GM23338 (cell line): ENCODE measurements around the gene FOXP1. TPM values are rescaled to one million over a fixed set of nuclear protein-coding genes. Genes with fewer than 3 reads are reported as not detected.

Experiments used
- ATAC-seq: fragments of 200-7000 bp; cut with Tn5 transposase; 3 replicates; pipeline ENCODE4 v1.9.1; 2020
- DNase-seq: peaks from one replicate; pipeline ENCODE4 v3.0.0-alpha.2; 2015; ENCODE audit warnings: low spot score
- H2AFZ ChIP-seq: fragments of 200-600 bp; sonication (generic); 2 replicates; pipeline ENCODE4 v1.8.0; 2016; ENCODE audit warnings: antibody characterized with exemption, mild to moderate bottlenecking, moderate library complexity
- H3F3A ChIP-seq: fragments of 200-600 bp; sonication (generic); replicated peaks from 2 replicates; pipeline ENCODE4 v1.8.0; 2017; ENCODE audit warnings: antibody characterized with exemption, mixed run types, low read depth
- H3K27ac ChIP-seq: fragments of 200-600 bp; sonication (generic); 2 replicates; pipeline ENCODE4 v1.6.1; 2016; ENCODE audit warnings: low read depth
- H3K27me3 ChIP-seq: fragments of 200-600 bp; sonication (generic); 2 replicates; pipeline ENCODE4 v1.8.0; 2016; ENCODE audit warnings: mild to moderate bottlenecking, mixed run types, moderate library complexity; ENCODE audit not compliant: insufficient read depth
- H3K36me3 ChIP-seq: fragments of 200-600 bp; sonication (generic); 2 replicates; pipeline ENCODE4 v1.8.0; 2016; ENCODE audit warnings: mild to moderate bottlenecking; ENCODE audit not compliant: insufficient read depth
- H3K4me1 ChIP-seq: fragments of 200-600 bp; sonication (generic); 2 replicates; pipeline ENCODE4 v1.8.0; 2016; ENCODE audit warnings: mild to moderate bottlenecking, moderate library complexity; ENCODE audit not compliant: insufficient read depth
- H3K4me2 ChIP-seq: fragments of 200-600 bp; sonication (generic); 2 replicates; pipeline ENCODE4 v1.7.1; 2017; ENCODE audit warnings: mixed run types
- H3K4me3 ChIP-seq: fragments of 200-600 bp; sonication (generic); 2 replicates; pipeline ENCODE4 v1.6.1; 2016; ENCODE audit warnings: mixed run types
- H3K79me2 ChIP-seq: fragments of 200-600 bp; sonication (generic); replicated peaks from 2 replicates; pipeline ENCODE4 v1.8.0; 2017; ENCODE audit warnings: mild to moderate bottlenecking; ENCODE audit not compliant: insufficient read depth
- H3K9me2 ChIP-seq: fragments of 200-600 bp; sonication (generic); 2 replicates; pipeline ENCODE4 v1.8.0; 2017; ENCODE audit not compliant: insufficient read depth
- H4K20me1 ChIP-seq: fragments of 200-600 bp; sonication (generic); replicated peaks from 2 replicates; pipeline ENCODE4 v1.8.0; 2017; ENCODE audit warnings: mild to moderate bottlenecking; ENCODE audit not compliant: insufficient read depth
- H3K27ac Mint-ChIP-seq: 2 replicates; pipeline ENCODE4 v1.8.0; 2020; ENCODE audit warnings: inconsistent platforms, mild to moderate bottlenecking, moderate library complexity, mixed read lengths
- H3K27me3 Mint-ChIP-seq: 3 replicates; pipeline ENCODE4 v1.8.0; 2022; ENCODE audit warnings: low read depth, mild to moderate bottlenecking, moderate library complexity, mixed read lengths, inconsistent platforms; ENCODE audit not compliant: insufficient read depth, poor library complexity
- H3K36me3 Mint-ChIP-seq: 3 replicates; pipeline ENCODE4 v1.8.0; 2021; ENCODE audit warnings: low read depth, mild to moderate bottlenecking, inconsistent platforms, moderate library complexity, mixed read lengths
- H3K4me1 Mint-ChIP-seq: 3 replicates; pipeline ENCODE4 v1.8.0; 2020; ENCODE audit warnings: mild to moderate bottlenecking, inconsistent platforms, mixed read lengths
- H3K4me3 Mint-ChIP-seq: 3 replicates; pipeline ENCODE4 v1.8.0; 2021; ENCODE audit warnings: moderate library complexity, mild to moderate bottlenecking, inconsistent platforms, mixed read lengths
- H3K9me3 Mint-ChIP-seq: 3 replicates; pipeline ENCODE4 v1.8.0; 2020; ENCODE audit warnings: moderate library complexity, mild to moderate bottlenecking, inconsistent platforms, mixed read lengths
- CREB1 ChIP-seq: fragments of 250-450 bp; sonication (Bioruptor Pico); IDR thresholded peaks from 2 replicates; pipeline ENCODE4 v1.5.0; 2020; ENCODE audit warnings: low read depth, mild to moderate bottlenecking, moderate library complexity
- EZH2 ChIP-seq: fragments of 200-600 bp; sonication (generic); IDR thresholded peaks from one replicate; pipeline ENCODE4 v1.8.0; 2017; ENCODE audit warnings: antibody characterized with exemption, mild to moderate bottlenecking, low read depth; ENCODE audit not compliant: unreplicated experiment
- JUNB ChIP-seq: IDR thresholded peaks from one replicate; pipeline ENCODE4 v1.6.1; 2016; ENCODE audit warnings: antibody characterized with exemption; ENCODE audit not compliant: unreplicated experiment
- POLR2AphosphoS5 ChIP-seq: IDR thresholded peaks from 2 replicates; pipeline ENCODE4 v1.6.1; 2016; ENCODE audit warnings: antibody characterized with exemption, low read depth
- STAT1 ChIP-seq: IDR thresholded peaks from one replicate; pipeline ENCODE4 v1.6.1; 2016; ENCODE audit warnings: antibody characterized with exemption; ENCODE audit not compliant: unreplicated experiment
- ZNF114 ChIP-seq: fragments of 250-450 bp; sonication (Bioruptor Pico); IDR thresholded peaks from 2 replicates; pipeline ENCODE4 v1.5.0; 2020; ENCODE audit warnings: mild to moderate bottlenecking, moderate library complexity
- ZNF331 ChIP-seq: fragments of 250-450 bp; sonication (Bioruptor Pico); IDR thresholded peaks from 2 replicates; pipeline ENCODE4 v1.5.0; 2020; ENCODE audit warnings: low read depth, mild to moderate bottlenecking, moderate library complexity
- polyA plus RNA-seq: library from polyadenylated mRNA; unstranded; fragments of >200 nt; fragmentation: Nextera tagmentation; extraction: Ambion mirVana; gene quantifications from 2 replicates; pipeline ENCODE4 v1.2.1, GENCODE V29; 2016
- total RNA-seq: library from RNA; depleted of rRNA; stranded (reverse); fragments of >200 nt; shearing (Covaris generic); gene quantifications from 2 replicates; pipeline ENCODE4 v1.2.3, GENCODE V29; 2014
- TF ChIP-seq, protein P1 (sequence below), 2 experiments: fragments of 200-600 bp in 1 of 2; sonication (generic) in 1 of 2; conservative IDR thresholded peaks; 2 replicates each; pipeline versions ENCODE4 v1.5.1 to v1.6.1; 2016 to 2017; ENCODE audit warnings: antibody characterized with exemption in 2 of 2, low read depth in 2 of 2, mild to moderate bottlenecking in 2 of 2, moderate library complexity in 1 of 2
- TF ChIP-seq, protein P2 (sequence below): IDR thresholded peaks from 2 replicates; pipeline ENCODE4 v1.6.1; 2016; ENCODE audit warnings: antibody characterized with exemption
- TF ChIP-seq, protein P3 (sequence below): fragments of 250-450 bp; sonication (Bioruptor Pico); IDR thresholded peaks from 2 replicates; pipeline ENCODE4 v1.5.0; 2020; ENCODE audit warnings: mild to moderate bottlenecking, moderate library complexity
- TF ChIP-seq, protein P4 (sequence below): IDR thresholded peaks from one replicate; pipeline ENCODE4 v1.6.1; 2018; ENCODE audit warnings: antibody characterized with exemption; ENCODE audit not compliant: unreplicated experiment

The FOXP1 gene
- total and polyA plus RNA-seq, 2 experiments from 2014 or later, result 32.9 to 35.5 TPM

DNA sequence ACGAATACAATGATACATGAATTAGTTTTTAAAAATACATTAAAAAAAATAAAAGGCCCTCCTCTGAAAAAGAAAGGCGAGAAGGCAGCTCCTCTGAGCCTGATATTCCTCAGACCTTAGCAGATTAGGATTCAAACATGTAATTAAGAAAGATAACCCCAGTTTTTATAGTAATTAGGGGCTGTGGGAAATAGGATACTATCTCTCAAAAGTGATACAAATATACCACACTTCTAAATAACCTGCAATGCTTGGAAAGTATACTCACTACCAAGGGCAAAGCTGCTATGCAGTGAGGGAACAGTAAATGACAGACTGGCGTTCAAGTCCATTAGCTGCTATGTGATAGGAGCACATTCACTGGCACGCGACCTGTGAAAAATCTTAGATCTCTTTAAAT, 445.1 kb downstream of the FOXP1 start:
- Histone ChIP-seq H4K20me1 (no peaks in the 10 kb centered on the region), H3K4me3 (no peak overlapping the region), H3K4me1 (peaks cover 46% of the 10 kb centered on the region), H3K79me2 (no peaks in the 10 kb centered on the region), H3K36me3 (no peaks in the 10 kb centered on the region), H3K27me3 (no peaks in the 10 kb centered on the region), H3K27ac (no peak overlapping the region), H3K9me2 (no peaks in the 10 kb centered on the region), H2AFZ (no peak overlapping the region), H3K4me2 (no peak overlapping the region), H3F3A (no peaks in the 10 kb centered on the region)
- H3K27ac Mint-ChIP-seq, result no peak overlapping the region
- TF ChIP-seq CREB1 (CRISPR knock-in tag), result no peak
- TF ChIP-seq, protein P1, sequence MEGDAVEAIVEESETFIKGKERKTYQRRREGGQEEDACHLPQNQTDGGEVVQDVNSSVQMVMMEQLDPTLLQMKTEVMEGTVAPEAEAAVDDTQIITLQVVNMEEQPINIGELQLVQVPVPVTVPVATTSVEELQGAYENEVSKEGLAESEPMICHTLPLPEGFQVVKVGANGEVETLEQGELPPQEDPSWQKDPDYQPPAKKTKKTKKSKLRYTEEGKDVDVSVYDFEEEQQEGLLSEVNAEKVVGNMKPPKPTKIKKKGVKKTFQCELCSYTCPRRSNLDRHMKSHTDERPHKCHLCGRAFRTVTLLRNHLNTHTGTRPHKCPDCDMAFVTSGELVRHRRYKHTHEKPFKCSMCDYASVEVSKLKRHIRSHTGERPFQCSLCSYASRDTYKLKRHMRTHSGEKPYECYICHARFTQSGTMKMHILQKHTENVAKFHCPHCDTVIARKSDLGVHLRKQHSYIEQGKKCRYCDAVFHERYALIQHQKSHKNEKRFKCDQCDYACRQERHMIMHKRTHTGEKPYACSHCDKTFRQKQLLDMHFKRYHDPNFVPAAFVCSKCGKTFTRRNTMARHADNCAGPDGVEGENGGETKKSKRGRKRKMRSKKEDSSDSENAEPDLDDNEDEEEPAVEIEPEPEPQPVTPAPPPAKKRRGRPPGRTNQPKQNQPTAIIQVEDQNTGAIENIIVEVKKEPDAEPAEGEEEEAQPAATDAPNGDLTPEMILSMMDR (conservative IDR thresholded peaks at IDR 0.05; ENCODE audit: low read depth in 2 of 2), result no peak
- TF ChIP-seq EZH2, result no peak
- TF ChIP-seq POLR2AphosphoS5, result no peak
- TF ChIP-seq, protein P2, sequence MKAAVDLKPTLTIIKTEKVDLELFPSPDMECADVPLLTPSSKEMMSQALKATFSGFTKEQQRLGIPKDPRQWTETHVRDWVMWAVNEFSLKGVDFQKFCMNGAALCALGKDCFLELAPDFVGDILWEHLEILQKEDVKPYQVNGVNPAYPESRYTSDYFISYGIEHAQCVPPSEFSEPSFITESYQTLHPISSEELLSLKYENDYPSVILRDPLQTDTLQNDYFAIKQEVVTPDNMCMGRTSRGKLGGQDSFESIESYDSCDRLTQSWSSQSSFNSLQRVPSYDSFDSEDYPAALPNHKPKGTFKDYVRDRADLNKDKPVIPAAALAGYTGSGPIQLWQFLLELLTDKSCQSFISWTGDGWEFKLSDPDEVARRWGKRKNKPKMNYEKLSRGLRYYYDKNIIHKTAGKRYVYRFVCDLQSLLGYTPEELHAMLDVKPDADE, result no peak
- no peak for TF ChIP-seq ZNF331 (CRISPR knock-in tag)
- TF ChIP-seq, protein P3, sequence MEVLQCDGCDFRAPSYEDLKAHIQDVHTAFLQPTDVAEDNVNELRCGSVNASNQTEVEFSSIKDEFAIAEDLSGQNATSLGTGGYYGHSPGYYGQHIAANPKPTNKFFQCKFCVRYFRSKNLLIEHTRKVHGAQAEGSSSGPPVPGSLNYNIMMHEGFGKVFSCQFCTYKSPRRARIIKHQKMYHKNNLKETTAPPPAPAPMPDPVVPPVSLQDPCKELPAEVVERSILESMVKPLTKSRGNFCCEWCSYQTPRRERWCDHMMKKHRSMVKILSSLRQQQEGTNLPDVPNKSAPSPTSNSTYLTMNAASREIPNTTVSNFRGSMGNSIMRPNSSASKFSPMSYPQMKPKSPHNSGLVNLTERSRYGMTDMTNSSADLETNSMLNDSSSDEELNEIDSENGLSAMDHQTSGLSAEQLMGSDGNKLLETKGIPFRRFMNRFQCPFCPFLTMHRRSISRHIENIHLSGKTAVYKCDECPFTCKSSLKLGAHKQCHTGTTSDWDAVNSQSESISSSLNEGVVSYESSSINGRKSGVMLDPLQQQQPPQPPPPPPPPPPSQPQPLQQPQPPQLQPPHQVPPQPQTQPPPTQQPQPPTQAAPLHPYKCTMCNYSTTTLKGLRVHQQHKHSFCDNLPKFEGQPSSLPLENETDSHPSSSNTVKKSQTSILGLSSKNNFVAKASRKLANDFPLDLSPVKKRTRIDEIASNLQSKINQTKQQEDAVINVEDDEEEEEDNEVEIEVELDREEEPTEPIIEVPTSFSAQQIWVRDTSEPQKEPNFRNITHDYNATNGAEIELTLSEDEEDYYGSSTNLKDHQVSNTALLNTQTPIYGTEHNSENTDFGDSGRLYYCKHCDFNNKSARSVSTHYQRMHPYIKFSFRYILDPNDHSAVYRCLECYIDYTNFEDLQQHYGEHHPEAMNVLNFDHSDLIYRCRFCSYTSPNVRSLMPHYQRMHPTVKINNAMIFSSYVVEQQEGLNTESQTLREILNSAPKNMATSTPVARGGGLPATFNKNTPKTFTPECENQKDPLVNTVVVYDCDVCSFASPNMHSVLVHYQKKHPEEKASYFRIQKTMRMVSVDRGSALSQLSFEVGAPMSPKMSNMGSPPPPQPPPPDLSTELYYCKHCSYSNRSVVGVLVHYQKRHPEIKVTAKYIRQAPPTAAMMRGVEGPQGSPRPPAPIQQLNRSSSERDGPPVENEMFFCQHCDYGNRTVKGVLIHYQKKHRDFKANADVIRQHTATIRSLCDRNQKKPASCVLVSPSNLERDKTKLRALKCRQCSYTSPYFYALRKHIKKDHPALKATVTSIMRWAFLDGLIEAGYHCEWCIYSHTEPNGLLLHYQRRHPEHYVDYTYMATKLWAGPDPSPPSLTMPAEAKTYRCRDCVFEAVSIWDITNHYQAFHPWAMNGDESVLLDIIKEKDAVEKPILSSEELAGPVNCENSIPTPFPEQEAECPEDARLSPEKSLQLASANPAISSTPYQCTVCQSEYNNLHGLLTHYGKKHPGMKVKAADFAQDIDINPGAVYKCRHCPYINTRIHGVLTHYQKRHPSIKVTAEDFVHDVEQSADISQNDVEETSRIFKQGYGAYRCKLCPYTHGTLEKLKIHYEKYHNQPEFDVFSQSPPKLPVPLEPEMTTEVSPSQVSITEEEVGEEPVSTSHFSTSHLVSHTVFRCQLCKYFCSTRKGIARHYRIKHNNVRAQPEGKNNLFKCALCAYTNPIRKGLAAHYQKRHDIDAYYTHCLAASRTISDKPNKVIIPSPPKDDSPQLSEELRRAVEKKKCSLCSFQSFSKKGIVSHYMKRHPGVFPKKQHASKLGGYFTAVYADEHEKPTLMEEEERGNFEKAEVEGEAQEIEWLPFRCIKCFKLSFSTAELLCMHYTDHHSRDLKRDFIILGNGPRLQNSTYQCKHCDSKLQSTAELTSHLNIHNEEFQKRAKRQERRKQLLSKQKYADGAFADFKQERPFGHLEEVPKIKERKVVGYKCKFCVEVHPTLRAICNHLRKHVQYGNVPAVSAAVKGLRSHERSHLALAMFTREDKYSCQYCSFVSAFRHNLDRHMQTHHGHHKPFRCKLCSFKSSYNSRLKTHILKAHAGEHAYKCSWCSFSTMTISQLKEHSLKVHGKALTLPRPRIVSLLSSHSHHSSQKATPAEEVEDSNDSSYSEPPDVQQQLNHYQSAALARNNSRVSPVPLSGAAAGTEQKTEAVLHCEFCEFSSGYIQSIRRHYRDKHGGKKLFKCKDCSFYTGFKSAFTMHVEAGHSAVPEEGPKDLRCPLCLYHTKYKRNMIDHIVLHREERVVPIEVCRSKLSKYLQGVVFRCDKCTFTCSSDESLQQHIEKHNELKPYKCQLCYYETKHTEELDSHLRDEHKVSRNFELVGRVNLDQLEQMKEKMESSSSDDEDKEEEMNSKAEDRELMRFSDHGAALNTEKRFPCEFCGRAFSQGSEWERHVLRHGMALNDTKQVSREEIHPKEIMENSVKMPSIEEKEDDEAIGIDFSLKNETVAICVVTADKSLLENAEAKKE (CRISPR knock-in tag), result no peak
- TF ChIP-seq JUNB, result no peak
- no peak for TF ChIP-seq STAT1
- TF ChIP-seq, protein P4, sequence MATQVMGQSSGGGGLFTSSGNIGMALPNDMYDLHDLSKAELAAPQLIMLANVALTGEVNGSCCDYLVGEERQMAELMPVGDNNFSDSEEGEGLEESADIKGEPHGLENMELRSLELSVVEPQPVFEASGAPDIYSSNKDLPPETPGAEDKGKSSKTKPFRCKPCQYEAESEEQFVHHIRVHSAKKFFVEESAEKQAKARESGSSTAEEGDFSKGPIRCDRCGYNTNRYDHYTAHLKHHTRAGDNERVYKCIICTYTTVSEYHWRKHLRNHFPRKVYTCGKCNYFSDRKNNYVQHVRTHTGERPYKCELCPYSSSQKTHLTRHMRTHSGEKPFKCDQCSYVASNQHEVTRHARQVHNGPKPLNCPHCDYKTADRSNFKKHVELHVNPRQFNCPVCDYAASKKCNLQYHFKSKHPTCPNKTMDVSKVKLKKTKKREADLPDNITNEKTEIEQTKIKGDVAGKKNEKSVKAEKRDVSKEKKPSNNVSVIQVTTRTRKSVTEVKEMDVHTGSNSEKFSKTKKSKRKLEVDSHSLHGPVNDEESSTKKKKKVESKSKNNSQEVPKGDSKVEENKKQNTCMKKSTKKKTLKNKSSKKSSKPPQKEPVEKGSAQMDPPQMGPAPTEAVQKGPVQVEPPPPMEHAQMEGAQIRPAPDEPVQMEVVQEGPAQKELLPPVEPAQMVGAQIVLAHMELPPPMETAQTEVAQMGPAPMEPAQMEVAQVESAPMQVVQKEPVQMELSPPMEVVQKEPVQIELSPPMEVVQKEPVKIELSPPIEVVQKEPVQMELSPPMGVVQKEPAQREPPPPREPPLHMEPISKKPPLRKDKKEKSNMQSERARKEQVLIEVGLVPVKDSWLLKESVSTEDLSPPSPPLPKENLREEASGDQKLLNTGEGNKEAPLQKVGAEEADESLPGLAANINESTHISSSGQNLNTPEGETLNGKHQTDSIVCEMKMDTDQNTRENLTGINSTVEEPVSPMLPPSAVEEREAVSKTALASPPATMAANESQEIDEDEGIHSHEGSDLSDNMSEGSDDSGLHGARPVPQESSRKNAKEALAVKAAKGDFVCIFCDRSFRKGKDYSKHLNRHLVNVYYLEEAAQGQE, result no peak
- no peak for TF ChIP-seq ZNF114 (CRISPR knock-in tag)
- peaks cover 3% of the 10 kb centered on the region for H3K27me3 Mint-ChIP-seq
- H3K9me3 Mint-ChIP-seq, result no peaks in the 10 kb centered on the region
- peaks cover 63% of the 10 kb centered on the region for H3K4me1 Mint-ChIP-seq
- H3K4me3 Mint-ChIP-seq, result no peak overlapping the region
- H3K36me3 Mint-ChIP-seq, result no peaks in the 10 kb centered on the region; the same call in 2 of the 3 replicates
- ATAC-seq, result no peak
- DNase-seq, result no peak
